RWPE2 (cell line): ENCODE measurements around the gene IL25.
"Not testable (repeated sequence)": the region's sequence is repeated elsewhere in the genome, so short reads cannot be mapped to it uniquely, and the experiment has no call there.

ENCODE experiments used
- ATAC-seq: fragments of 200-7000 bp; cut with Tn5 transposase; 3 replicates; pipeline ENCODE4 v1.9.1; 2021; ENCODE audit warnings: low read depth
- DNase-seq: peaks from one replicate; pipeline ENCODE4 v3.0.0-alpha.2; 2020; ENCODE audit warnings: low spot score
- H3K27ac ChIP-seq: fragments of 450-650 bp; 2 replicates; pipeline ENCODE4 v1.5.1; 2017; ENCODE audit warnings: mild to moderate bottlenecking; ENCODE audit not compliant: poor library complexity, severe bottlenecking
- H3K27me3 ChIP-seq: fragments of 250-450 bp; sonication (Bioruptor Pico); 2 replicates; pipeline ENCODE4 v1.5.1; 2021; ENCODE audit warnings: mild to moderate bottlenecking, moderate library complexity; ENCODE audit not compliant: insufficient read depth, poor library complexity, severe bottlenecking
- H3K36me3 ChIP-seq: fragments of 250-450 bp; sonication (Bioruptor Pico); 2 replicates; pipeline ENCODE4 v1.5.1; 2020; ENCODE audit warnings: low read depth, mild to moderate bottlenecking, moderate library complexity
- H3K4me1 ChIP-seq: fragments of 250-450 bp; sonication (Bioruptor Pico); 2 replicates; pipeline ENCODE4 v1.5.1; 2021; ENCODE audit warnings: mild to moderate bottlenecking, moderate library complexity; ENCODE audit not compliant: insufficient read depth, poor library complexity, severe bottlenecking
- H3K4me3 ChIP-seq: fragments of 250-450 bp; sonication (Bioruptor Pico); 2 replicates; pipeline ENCODE4 v1.5.1; 2021; ENCODE audit warnings: mild to moderate bottlenecking, moderate library complexity; ENCODE audit not compliant: severe bottlenecking
- H3K9me3 ChIP-seq: fragments of 250-450 bp; sonication (Bioruptor Pico); 2 replicates; pipeline ENCODE4 v1.5.1; 2021; ENCODE audit warnings: mild to moderate bottlenecking, moderate library complexity; ENCODE audit not compliant: severe bottlenecking
- TF ChIP-seq, protein P1 (sequence below): fragments of 450-650 bp; IDR thresholded peaks from one replicate; pipeline ENCODE4 v1.5.1; 2017; ENCODE audit warnings: mild to moderate bottlenecking, moderate library complexity; ENCODE audit not compliant: poor library complexity, severe bottlenecking

The IL25 gene

GRCh38 chr14:23385244-23385641 is 12.6 kb downstream of the IL25 start:
- Histone ChIP-seq H3K27me3 (no peaks in the 10 kb centered on the region), H3K4me1 (no peaks in the 10 kb centered on the region), H3K9me3 (no peaks in the 10 kb centered on the region), H3K4me3 (no peak overlapping the region), H3K27ac (no peak overlapping the region), H3K36me3 (no peaks in the 10 kb centered on the region)
- ATAC-seq (no peak), DNase-seq (no peak)
- TF ChIP-seq, protein P1, sequence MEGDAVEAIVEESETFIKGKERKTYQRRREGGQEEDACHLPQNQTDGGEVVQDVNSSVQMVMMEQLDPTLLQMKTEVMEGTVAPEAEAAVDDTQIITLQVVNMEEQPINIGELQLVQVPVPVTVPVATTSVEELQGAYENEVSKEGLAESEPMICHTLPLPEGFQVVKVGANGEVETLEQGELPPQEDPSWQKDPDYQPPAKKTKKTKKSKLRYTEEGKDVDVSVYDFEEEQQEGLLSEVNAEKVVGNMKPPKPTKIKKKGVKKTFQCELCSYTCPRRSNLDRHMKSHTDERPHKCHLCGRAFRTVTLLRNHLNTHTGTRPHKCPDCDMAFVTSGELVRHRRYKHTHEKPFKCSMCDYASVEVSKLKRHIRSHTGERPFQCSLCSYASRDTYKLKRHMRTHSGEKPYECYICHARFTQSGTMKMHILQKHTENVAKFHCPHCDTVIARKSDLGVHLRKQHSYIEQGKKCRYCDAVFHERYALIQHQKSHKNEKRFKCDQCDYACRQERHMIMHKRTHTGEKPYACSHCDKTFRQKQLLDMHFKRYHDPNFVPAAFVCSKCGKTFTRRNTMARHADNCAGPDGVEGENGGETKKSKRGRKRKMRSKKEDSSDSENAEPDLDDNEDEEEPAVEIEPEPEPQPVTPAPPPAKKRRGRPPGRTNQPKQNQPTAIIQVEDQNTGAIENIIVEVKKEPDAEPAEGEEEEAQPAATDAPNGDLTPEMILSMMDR = no peak

DNA sequence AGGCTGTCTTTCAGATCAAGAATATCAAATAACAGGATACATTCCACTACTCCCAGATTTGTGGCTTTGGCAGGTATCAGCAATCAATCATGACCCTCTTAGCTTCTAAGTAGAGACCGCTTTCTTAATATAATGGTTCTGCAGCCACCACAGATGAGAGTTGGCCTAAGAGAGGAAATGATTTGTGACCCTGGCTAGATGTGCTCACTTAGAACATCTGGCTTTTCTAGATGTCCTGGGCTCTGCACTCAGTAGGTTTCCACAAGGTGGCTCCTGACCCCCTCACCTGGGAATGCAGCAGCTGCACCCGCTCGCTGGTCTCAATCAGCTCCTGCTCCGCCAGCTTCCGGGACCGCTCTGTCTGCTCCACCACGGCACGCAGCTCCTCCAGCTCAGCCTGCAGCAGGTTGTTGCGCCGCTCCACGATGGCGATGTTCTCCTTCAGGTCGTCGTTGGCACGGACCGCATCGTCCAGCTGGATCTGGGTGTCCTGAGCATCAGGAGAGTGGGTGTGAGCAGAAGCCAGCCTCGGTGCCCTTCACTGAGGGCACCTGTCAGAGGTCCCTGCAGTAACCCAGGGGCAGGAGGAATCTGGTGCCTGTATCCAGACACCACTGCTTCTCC is 13.1 kb downstream of the IL25 start:
- H3K27me3 ChIP-seq = no peaks in the 10 kb centered on the region
- no peak overlapping the region for H3K4me3 ChIP-seq
- no peaks in the 10 kb centered on the region for H3K9me3 ChIP-seq
- no peaks in the 10 kb centered on the region for H3K4me1 ChIP-seq
- DNase-seq = peak; percentile 58
- TF ChIP-seq, protein P1 = no peak
- ATAC-seq = no peak
- H3K27ac ChIP-seq = no peak overlapping the region
- no peaks in the 10 kb centered on the region for H3K36me3 ChIP-seq

DNA sequence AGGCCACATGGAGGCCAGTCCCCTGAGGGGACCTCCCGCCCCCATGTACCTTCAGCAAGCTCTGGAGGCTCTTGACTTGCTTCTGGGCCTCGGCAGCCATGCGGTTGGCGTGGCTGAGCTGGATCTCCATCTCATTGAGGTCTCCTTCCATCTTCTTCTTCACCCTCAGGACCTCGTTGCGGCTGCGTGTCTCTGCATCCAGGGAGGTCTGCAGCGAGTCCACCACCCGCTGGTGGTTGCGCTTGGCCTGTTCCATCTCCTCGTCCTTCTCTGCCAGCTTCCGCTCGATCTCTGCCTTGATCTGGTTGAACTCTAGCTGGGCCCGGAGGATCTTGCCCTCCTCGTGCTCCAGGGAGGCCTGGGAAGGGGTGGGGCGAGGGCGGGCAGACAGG is 13.7 kb downstream of the IL25 start:
- not testable (repeated sequence) for H3K36me3 ChIP-seq, H3K4me1 ChIP-seq, H3K9me3 ChIP-seq, H3K27me3 ChIP-seq, H3K4me3 ChIP-seq, H3K27ac ChIP-seq, ATAC-seq
- DNase-seq = peak; percentile 56

- DNase-seq = no peak
- Histone ChIP-seq H3K9me3 (no peaks in the 10 kb centered on the region), H3K27me3 (no peaks in the 10 kb centered on the region), H3K27ac (no peak overlapping the region), H3K4me3 (no peak overlapping the region), H3K4me1 (no peaks in the 10 kb centered on the region), H3K36me3 (no peaks in the 10 kb centered on the region)
- ATAC-seq = no peak
- TF ChIP-seq, protein P1 = no peak
These were observed 14.4 kb downstream of the IL25 start for GRCh38 chr14:23386999-23387398.

DNA sequence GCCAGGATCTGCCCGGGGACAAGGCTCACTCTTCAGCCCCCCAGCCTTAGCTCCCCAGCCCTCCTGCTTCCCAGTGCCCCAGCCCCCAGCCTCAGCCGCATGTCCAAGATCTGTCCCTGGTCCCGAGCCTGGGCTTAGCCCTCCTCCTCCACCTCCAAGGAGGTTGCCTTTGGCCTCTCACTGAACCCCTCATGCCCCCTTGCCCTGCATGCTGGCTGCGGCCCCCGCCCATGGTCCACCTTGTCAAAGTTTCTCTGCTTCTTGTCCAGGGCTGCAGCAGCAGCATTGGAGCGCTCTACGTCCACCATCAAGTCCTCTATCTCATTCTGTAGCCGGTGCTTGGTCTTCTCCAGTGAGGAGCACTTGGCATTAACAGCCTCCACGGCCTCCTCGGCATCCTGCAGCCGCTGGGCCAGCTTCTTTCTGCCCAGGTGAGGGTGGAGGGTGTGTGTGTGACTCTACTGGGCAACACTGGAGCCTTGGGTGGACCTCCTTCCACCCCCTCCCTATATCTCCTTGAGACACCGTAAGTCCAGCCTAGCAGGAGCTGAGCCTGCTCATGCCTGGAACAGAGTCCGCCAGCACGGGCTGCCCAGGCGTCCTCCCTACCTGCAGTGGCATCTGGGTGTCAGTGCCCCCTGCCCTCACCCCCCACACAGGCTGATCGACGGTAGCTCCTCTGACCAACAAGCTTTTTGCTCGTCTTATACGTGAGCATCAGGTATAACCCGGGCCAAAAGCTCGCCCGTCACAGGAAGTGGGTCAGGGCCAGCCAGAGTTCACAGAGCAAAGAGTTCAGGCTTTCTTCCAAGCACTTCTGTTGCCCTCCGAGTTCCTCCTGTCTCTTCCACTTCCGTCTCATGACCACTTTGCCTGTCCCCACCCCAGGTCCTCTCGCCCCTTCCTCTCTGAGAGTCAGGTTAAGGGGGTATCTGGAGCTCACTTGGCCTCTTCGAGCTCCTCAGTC is 15.6 kb downstream of the IL25 start:
- Histone ChIP-seq H3K9me3 (no peaks in the 10 kb centered on the region), H3K4me3 (no peak overlapping the region), H3K27me3 (no peaks in the 10 kb centered on the region), H3K36me3 (no peaks in the 10 kb centered on the region), H3K27ac (no peak overlapping the region), H3K4me1 (no peaks in the 10 kb centered on the region)
- DNase-seq (no peak), ATAC-seq (no peak)
- TF ChIP-seq, protein P1 = no peak
